ENCODE data around the gene FNBP1. TPM values are rescaled to one million over a fixed set of nuclear protein-coding genes. Genes with fewer than 3 reads are reported as not detected.

Gene FNBP1
- total and polyA plus RNA-seq, 2 of the 13 experiments (the other 11 are each of a cell fraction or from before 2014, with no cell fraction given) = 5.4 to 19.5 TPM

DNA sequence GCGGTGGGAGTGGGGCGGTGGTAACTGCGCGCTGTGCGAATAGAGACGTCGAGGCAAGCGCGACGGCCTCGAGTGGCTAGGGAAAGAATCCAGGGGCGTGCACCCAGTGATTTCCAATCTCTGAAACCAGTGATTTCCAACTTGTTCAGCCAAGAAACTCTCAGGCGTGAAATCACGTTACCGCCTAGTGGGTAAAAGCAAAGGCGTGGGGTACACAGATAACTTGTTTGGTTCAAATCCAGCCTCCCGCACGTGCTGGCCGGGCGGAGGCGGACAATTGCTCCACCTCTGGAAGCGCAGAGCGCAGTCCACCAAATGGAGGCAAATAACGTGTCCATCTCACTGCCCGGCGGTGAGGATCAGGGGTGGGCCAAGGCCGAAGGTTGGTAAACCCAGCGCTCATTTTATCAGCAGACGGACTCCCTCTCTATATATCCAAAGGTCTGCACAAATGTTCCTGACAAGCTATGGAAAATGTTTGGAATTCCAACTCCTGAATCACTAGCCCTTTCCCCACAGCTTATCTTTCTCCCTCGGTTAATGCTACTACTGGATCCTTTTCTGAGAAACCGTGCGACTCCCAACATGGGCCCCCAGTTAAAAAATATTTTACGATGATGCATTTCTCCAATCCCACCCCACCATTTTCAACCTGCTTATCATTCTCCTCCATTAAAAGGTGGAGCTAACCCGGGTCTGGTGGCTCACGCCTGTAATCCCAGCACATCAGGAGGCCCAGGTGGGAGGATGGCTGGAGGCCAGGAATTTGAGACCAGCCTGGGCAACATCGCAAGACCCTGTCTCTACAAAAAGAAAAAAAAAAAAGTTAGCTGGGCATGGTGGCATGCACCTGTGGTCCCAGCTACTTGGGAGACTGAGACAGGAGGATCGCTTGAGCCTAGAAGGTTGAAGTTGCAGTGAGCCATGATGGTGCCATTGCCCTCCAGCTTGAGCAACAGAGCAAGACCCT lies 950 bp upstream of the FNBP1 start (continued):
- TF ChIP-seq ZNF7 (CRISPR knock-in tag; IDR thresholded peaks at IDR 0.05) (no peak), EHMT2 (IDR thresholded peaks at IDR 0.05; ENCODE audit: borderline replicate concordance, low read depth, low read length) (no peak), MAZ (IDR thresholded peaks at IDR 0.05; ENCODE audit: borderline replicate concordance, low read depth, low read length) (no peak), MAZ (CRISPR knock-in tag; IDR thresholded peaks at IDR 0.05; ENCODE audit: low read depth) (no peak), MTA1 (CRISPR knock-in tag; IDR thresholded peaks at IDR 0.05; ENCODE audit: borderline replicate concordance) (0 out of 2 replicates have a peak, but pooled peaks have one; percentile 34), ETV6 (CRISPR knock-in tag; conservative IDR thresholded peaks at IDR 0.05) (peak; percentile 55), RNF2 (conservative IDR thresholded peaks at IDR 0.05; ENCODE audit: low read depth) (peak; percentile 91; the same call in 1 of the 2 replicates), ZNF572 (CRISPR knock-in tag; IDR thresholded peaks at IDR 0.05) (0 out of 2 replicates have a peak, but pooled peaks have one; percentile 34), PRPF4 (IDR thresholded peaks at IDR 0.05; ENCODE audit: low read depth, low read length, poor library complexity, severe bottlenecking) (no peak), ELF3 (CRISPR knock-in tag; IDR thresholded peaks at IDR 0.05) (peak; percentile 48; the same call in 1 of the 2 replicates), ZNF589 (CRISPR knock-in tag; conservative IDR thresholded peaks at IDR 0.05) (no peak), ISL2 (CRISPR knock-in tag; IDR thresholded peaks at IDR 0.05) (no peak), ZNF570 (CRISPR knock-in tag; IDR thresholded peaks at IDR 0.05; ENCODE audit: borderline replicate concordance) (no peak), EED (CRISPR knock-in tag; IDR thresholded peaks at IDR 0.05) (0 out of 2 replicates have a peak, but pooled peaks have one; percentile 79), SATB2 (CRISPR knock-in tag; IDR thresholded peaks at IDR 0.05) (no peak), CC2D1A (CRISPR knock-in tag; IDR thresholded peaks at IDR 0.05) (no peak)
- TF ChIP-seq, protein P1, sequence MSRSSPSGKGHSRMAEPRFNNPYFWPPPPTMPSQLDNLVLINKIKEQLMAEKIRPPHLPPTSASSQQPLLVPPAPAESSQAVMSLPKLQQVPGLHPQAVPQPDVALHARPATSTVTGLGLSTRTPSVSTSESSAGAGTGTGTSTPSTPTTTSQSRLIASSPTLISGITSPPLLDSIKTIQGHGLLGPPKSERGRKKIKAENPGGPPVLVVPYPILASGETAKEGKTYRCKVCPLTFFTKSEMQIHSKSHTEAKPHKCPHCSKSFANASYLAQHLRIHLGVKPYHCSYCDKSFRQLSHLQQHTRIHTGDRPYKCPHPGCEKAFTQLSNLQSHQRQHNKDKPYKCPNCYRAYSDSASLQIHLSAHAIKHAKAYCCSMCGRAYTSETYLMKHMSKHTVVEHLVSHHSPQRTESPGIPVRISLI (CRISPR knock-in tag; IDR thresholded peaks at IDR 0.05; ENCODE audit: borderline replicate concordance) = no peak
- TF ChIP-seq, protein P2, sequence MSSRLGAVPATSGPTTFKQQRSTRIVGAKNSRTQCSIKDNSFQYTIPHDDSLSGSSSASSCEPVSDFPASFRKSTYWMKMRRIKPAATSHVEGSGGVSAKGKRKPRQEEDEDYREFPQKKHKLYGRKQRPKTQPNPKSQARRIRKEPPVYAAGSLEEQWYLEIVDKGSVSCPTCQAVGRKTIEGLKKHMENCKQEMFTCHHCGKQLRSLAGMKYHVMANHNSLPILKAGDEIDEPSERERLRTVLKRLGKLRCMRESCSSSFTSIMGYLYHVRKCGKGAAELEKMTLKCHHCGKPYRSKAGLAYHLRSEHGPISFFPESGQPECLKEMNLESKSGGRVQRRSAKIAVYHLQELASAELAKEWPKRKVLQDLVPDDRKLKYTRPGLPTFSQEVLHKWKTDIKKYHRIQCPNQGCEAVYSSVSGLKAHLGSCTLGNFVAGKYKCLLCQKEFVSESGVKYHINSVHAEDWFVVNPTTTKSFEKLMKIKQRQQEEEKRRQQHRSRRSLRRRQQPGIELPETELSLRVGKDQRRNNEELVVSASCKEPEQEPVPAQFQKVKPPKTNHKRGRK (CRISPR knock-in tag; IDR thresholded peaks at IDR 0.05) = no peak
- TF ChIP-seq, protein P3, sequence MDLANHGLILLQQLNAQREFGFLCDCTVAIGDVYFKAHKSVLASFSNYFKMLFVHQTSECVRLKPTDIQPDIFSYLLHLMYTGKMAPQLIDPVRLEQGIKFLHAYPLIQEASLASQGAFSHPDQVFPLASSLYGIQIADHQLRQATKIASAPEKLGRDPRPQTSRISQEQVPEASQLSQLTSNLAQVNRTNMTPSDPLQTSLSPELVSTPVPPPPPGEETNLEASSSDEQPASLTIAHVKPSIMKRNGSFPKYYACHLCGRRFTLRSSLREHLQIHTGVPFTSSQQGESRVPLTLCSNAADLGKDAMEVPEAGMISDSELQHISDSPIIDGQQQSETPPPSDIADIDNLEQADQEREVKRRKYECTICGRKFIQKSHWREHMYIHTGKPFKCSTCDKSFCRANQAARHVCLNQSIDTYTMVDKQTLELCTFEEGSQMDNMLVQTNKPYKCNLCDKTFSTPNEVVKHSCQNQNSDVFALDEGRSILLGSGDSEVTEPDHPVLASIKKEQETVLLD (CRISPR knock-in tag; IDR thresholded peaks at IDR 0.05; ENCODE audit: low read depth) = peak; percentile 32; the same call in 1 of the 2 replicates
- TF ChIP-seq, protein P4, sequence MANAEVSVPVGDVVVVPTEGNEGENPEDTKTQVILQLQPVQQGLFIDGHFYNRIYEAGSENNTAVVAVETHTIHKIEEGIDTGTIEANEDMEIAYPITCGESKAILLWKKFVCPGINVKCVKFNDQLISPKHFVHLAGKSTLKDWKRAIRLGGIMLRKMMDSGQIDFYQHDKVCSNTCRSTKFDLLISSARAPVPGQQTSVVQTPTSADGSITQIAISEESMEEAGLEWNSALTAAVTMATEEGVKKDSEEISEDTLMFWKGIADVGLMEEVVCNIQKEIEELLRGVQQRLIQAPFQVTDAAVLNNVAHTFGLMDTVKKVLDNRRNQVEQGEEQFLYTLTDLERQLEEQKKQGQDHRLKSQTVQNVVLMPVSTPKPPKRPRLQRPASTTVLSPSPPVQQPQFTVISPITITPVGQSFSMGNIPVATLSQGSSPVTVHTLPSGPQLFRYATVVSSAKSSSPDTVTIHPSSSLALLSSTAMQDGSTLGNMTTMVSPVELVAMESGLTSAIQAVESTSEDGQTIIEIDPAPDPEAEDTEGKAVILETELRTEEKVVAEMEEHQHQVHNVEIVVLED (CRISPR knock-in tag; IDR thresholded peaks at IDR 0.05; ENCODE audit: borderline replicate concordance) = peak; percentile 53; the same call in 1 of the 2 replicates
- TF ChIP-seq, protein P5, sequence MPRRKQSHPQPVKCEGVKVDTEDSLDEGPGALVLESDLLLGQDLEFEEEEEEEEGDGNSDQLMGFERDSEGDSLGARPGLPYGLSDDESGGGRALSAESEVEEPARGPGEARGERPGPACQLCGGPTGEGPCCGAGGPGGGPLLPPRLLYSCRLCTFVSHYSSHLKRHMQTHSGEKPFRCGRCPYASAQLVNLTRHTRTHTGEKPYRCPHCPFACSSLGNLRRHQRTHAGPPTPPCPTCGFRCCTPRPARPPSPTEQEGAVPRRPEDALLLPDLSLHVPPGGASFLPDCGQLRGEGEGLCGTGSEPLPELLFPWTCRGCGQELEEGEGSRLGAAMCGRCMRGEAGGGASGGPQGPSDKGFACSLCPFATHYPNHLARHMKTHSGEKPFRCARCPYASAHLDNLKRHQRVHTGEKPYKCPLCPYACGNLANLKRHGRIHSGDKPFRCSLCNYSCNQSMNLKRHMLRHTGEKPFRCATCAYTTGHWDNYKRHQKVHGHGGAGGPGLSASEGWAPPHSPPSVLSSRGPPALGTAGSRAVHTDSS (CRISPR knock-in tag; conservative IDR thresholded peaks at IDR 0.05) = no peak
